Pancreas (tissue), 10 donors: ENCODE results near the gene MAP6D1. TPM values are rescaled to one million over a fixed set of nuclear protein-coding genes. Genes with fewer than 3 reads are reported as not detected.

Experiments
- ATAC-seq, 4 donors: fragments of 200-7000 bp; cut with Tn5 transposase; one replicate each; pipeline versions ENCODE4 v1.8.0 to v1.9.1; 2020; ENCODE audit warnings: mild to moderate bottlenecking in 4 of 4, moderate library complexity in 4 of 4
- DNase-seq, 6 donors: peaks; one replicate each; pipeline ENCODE4 v3.0.0-alpha.2; 2020
- FAIRE-seq: peaks from 2 replicates; lab custom pipeline; 2012; peaks lifted over from hg19 to GRCh38; lab: Jason Lieb, UNC
- H3K27ac ChIP-seq, 4 donors: fragments of 200-600 bp; sonication (generic); 1 replicate in 3 of 4; 2 replicates in 1 of 4; pipeline versions ENCODE4 v1.5.0 to v1.8.0; 2020
- H3K27me3 ChIP-seq, 4 donors: fragments of 200-600 bp; one replicate each; pipeline ENCODE4 v1.8.0; 2021
- H3K36me3 ChIP-seq, 3 donors: fragments of 200-600 bp; sonication (generic) in 1 of 3; one replicate each; pipeline versions ENCODE4 v1.5.0 to v1.8.0; 2020 to 2021
- H3K4me1 ChIP-seq, 3 donors: fragments of 200-600 bp; one replicate each; pipeline ENCODE4 v1.8.0; 2021
- H3K4me3 ChIP-seq, 4 donors: fragments of 200-600 bp; sonication (generic) in 2 of 4; one replicate each; pipeline versions ENCODE4 v1.5.0 to v1.8.0; 2020 to 2021
- H3K9me3 ChIP-seq, 4 donors: fragments of 200-600 bp; one replicate each; pipeline ENCODE4 v1.8.0; 2021
- WGBS, 2 donors: extraction: QIAGEN DNeasy Blood & Tissue Kit; methylation state at CpG; one replicate each; pipeline ENCODE4 v1.1.7; 2013; 5-methylcytosine and 5-hydroxymethylcytosine counted together
- intact Hi-C, 3 donors: fragments of 100-400 bp; cut with DNase I; formaldehyde crosslinking; loops; one replicate each; pipeline versions ENCODE4 v1.11.1 to v1.14.2; 2022
- polyA plus RNA-seq, 2 donors: library from polyadenylated mRNA; stranded (reverse); fragments of 200-250 nt; gene quantifications; one replicate each; pipeline ENCODE4 v1.2.3, GENCODE V29; 2013
- total RNA-seq, 6 donors: library from RNA; stranded (reverse); fragmentation: NEBNext Ultra II Directional in 4 of 6; extraction: Animal tissue kit (Norgen Biotek cat#: 25700) in 4 of 6; gene quantifications; one replicate each; pipeline versions ENCODE4 v1.2.1 to v1.2.4, GENCODE V29; 2021 to 2023
- TF ChIP-seq, protein P1 (sequence below), 4 donors: fragments of 200-600 bp; sonication (generic) in 3 of 4; IDR thresholded peaks; one replicate each; pipeline versions ENCODE4 v1.5.0 to v1.8.0; 2021; ENCODE audit warnings: antibody characterized with exemption in 4 of 4
- donor health status: healthy with polysubstance abuse.
- donor health status: DM: no; HTN: no; CAD: no; lungs with moderate emphysema.
- donor health status: DM: no; HTN: no; CAD: no.
- donor health status: control.
- donor health status: control.
- donor health status: Bipolar disorder and iron deficiency.
- donor health status: DM: yes; HTN: yes; CAD: no.
- donor health status: DM: no; HTN: no; CAD: no.
- donor health status: DM: no; HTN: no; CAD: no.
- donor health status: DM: yes; HTN: yes; CAD: no.

The MAP6D1 gene
- total and polyA plus RNA-seq, 8 donors: 1.4 to 6.3 (median 3.5) TPM

GRCh38 chr3:183816681-183817510 lies 8.5 kb downstream of the MAP6D1 start:
- FAIRE-seq (no peak), DNase-seq (no peak), ATAC-seq (no peak)
- peaks cover 0 to 2% (median 0%) of the 10 kb centered on the region in 3 donors for H3K36me3 ChIP-seq
- H3K4me1 ChIP-seq: no peaks in the 10 kb centered on the region
- WGBS, 2 donors: 88 to 95% methylated on average over 20 of the region's 20 CpGs
- TF ChIP-seq, protein P1, sequence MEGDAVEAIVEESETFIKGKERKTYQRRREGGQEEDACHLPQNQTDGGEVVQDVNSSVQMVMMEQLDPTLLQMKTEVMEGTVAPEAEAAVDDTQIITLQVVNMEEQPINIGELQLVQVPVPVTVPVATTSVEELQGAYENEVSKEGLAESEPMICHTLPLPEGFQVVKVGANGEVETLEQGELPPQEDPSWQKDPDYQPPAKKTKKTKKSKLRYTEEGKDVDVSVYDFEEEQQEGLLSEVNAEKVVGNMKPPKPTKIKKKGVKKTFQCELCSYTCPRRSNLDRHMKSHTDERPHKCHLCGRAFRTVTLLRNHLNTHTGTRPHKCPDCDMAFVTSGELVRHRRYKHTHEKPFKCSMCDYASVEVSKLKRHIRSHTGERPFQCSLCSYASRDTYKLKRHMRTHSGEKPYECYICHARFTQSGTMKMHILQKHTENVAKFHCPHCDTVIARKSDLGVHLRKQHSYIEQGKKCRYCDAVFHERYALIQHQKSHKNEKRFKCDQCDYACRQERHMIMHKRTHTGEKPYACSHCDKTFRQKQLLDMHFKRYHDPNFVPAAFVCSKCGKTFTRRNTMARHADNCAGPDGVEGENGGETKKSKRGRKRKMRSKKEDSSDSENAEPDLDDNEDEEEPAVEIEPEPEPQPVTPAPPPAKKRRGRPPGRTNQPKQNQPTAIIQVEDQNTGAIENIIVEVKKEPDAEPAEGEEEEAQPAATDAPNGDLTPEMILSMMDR (IDR thresholded peaks at IDR 0.05): no peak
- no peaks in the 10 kb centered on the region for H3K9me3 ChIP-seq
- no peaks in the 10 kb centered on the region for H3K27me3 ChIP-seq
- H3K27ac ChIP-seq: no peak overlapping the region
- no peak overlapping the region for H3K4me3 ChIP-seq
- intact Hi-C loops: no loop called here

DNA sequence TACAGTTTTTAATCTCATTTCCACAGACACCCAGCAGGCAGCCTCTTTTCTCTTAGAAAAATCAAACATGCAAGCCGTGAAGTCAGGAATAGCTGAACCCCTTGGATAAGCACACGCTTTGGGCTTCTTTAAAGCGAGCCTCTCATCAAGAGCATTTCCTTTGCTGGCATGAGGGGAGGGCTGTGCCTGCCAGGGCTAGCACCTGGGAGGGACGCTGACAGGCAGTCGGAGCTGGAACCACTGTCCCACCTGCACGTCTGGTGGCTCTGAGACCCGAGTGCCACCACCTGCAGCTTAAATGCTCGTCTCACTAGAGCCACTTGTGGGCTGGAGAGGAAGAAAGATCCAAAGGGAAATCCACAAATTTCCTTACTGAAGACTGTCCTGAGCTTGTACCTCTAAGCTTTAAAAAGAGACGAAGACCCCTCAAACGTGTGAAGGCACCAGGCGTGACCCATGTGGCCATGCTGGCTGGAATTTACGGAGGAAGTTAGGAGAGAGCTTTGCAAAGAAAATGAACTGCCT lies 9.4 kb downstream of the MAP6D1 start:
- ATAC-seq (no peak), DNase-seq (no peak), FAIRE-seq (no peak)
- WGBS, 2 donors: 87 to 90% methylated on average over 12 of the region's 12 CpGs
- TF ChIP-seq, protein P1 (IDR thresholded peaks at IDR 0.05): no peak
- Histone ChIP-seq H3K4me3 (no peak overlapping the region), H3K36me3 (peaks cover 0 to 2% (median 0%) of the 10 kb centered on the region in 3 donors), H3K4me1 (peaks cover 0 to 7% (median 6%) of the 10 kb centered on the region in 3 donors), H3K27me3 (no peaks in the 10 kb centered on the region), H3K9me3 (no peaks in the 10 kb centered on the region), H3K27ac (no peak overlapping the region)
- intact Hi-C loops: no loop called here

DNA sequence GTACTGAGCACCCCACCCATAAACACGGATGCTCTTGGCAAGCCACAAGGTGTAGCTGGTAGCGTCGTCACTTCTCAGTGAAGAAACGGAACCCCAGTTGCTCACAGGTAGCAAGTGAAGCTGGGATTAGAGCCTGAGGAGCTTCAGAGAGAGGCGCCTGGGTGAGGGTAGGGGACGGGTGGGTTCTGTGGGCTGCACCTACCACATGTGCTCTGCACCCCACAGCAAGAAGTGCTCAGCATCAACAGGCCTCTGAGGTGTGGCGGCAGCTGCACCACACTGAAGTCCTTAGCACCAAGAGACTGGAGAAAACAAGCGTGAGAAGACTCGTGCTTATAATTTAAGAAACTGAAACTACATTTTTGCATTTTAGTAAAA lies 9.8 kb downstream of the MAP6D1 start:
- TF ChIP-seq, protein P1 (IDR thresholded peaks at IDR 0.05): no peak
- Histone ChIP-seq H3K9me3 (no peaks in the 10 kb centered on the region), H3K4me3 (no peak overlapping the region), H3K27me3 (no peaks in the 10 kb centered on the region), H3K27ac (no peak overlapping the region), H3K4me1 (peaks cover 3 to 8% (median 7%) of the 10 kb centered on the region in 3 donors), H3K36me3 (peaks cover 0 to 2% (median 0%) of the 10 kb centered on the region in 3 donors)
- ATAC-seq (no peak), FAIRE-seq (no peak), DNase-seq (no peak)
- intact Hi-C loops: no loop called here
- 79 to 89% methylated on average over 9 of the region's 9 CpGs for WGBS, 2 donors

DNA sequence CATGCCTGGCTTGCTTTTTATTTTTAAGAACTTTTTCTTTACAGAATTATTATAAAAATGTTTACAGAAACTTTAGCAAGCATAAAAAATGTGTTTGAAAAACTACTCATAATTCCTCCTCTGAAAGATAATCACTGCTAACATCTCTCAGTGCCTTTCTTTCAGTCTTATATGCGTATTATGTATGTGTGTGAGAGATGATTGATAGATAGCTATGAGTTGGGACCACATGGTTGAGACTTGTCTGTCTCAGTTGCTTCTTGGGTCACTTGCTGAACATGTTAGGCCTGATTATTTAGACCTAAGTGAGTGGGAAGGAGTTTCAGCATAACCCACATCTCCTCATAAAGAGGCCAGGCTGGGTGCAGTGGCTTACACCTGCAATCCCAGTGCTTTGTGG lies 11.1 kb downstream of the MAP6D1 start:
- no peak for ATAC-seq
- Histone ChIP-seq H3K36me3 (peaks cover 0 to 6% (median 2%) of the 10 kb centered on the region in 3 donors), H3K4me1 (peaks cover 13 to 21% (median 20%) of the 10 kb centered on the region in 3 donors), H3K27ac (no peak overlapping the region), H3K27me3 (no peaks in the 10 kb centered on the region), H3K4me3 (no peak overlapping the region), H3K9me3 (no peaks in the 10 kb centered on the region)
- TF ChIP-seq, protein P1 (IDR thresholded peaks at IDR 0.05): no peak
- intact Hi-C loops: no loop called here
- 96% methylated on average over 1 of the region's 1 CpG for WGBS, 2 donors
- no peak for FAIRE-seq
- no peak for DNase-seq
